Breast epithelium (tissue), 4 donors: ENCODE results near the gene SPAAR. TPM values are rescaled to one million over a fixed set of nuclear protein-coding genes. Genes with fewer than 3 reads are reported as not detected.

Source experiments
- DNase-seq, 2 donors: peaks; one replicate each; pipeline ENCODE4 v3.0.0-alpha.2; 2019; ENCODE audit warnings: low spot score in 2 of 2
- H3K27ac ChIP-seq, 2 donors: fragments of 200-600 bp; sonication (generic) in 1 of 2; one replicate each; pipeline ENCODE4 v1.5.1; 2016 to 2019; ENCODE audit warnings: mild to moderate bottlenecking in 1 of 2
- H3K27me3 ChIP-seq, 2 donors: fragments of 200-600 bp; sonication (generic) in 1 of 2; one replicate each; pipeline versions ENCODE4 v1.5.1 to v1.6.0; 2017 to 2019; ENCODE audit warnings: control low read depth in 1 of 2, mild to moderate bottlenecking in 1 of 2
- H3K36me3 ChIP-seq: fragments of 200-600 bp; one replicate; pipeline ENCODE4 v1.5.1; 2019
- H3K4me1 ChIP-seq, 2 donors: fragments of 200-600 bp; sonication (generic); one replicate each; pipeline ENCODE4 v1.5.1; 2016 to 2019; ENCODE audit warnings: control low read depth in 1 of 2
- H3K4me3 ChIP-seq, 3 donors: fragments of 200-600 bp; sonication (generic); 1 replicate in 2 of 3; 2 replicates in 1 of 3; pipeline ENCODE4 v1.5.1; 2016 to 2019; ENCODE audit warnings: mild to moderate bottlenecking in 3 of 3, moderate library complexity in 2 of 3
- H3K9me3 ChIP-seq, 2 donors: fragments of 200-600 bp; sonication (generic) in 1 of 2; one replicate each; pipeline ENCODE4 v1.5.1; 2016 to 2019; ENCODE audit warnings: control low read depth in 1 of 2
- POLR2A ChIP-seq: fragments of 450-650 bp; IDR thresholded peaks from one replicate; pipeline ENCODE4 v1.6.1; 2016; ENCODE audit warnings: antibody characterized with exemption, mild to moderate bottlenecking, moderate library complexity
- POLR2AphosphoS5 ChIP-seq, 3 donors: sonication (generic); formaldehyde crosslinking; IDR thresholded peaks; one replicate each; pipeline ENCODE4 v1.6.1; 2017; ENCODE audit warnings: antibody characterized with exemption in 3 of 3
- intact Hi-C: fragments of 100-400 bp; cut with DNase I; formaldehyde crosslinking; loops from one replicate; pipeline ENCODE4 v1.15.1; 2023; ENCODE audit warnings: low total_unique reads
- total RNA-seq, 3 donors: library from RNA; depleted of rRNA; stranded (reverse); fragments of >200 nt; gene quantifications; one replicate each; pipeline ENCODE4 v1.1.0, GENCODE V29; 2016
- TF ChIP-seq, protein P1 (sequence below), 3 donors: fragments of 450-650 bp; IDR thresholded peaks; one replicate each; pipeline ENCODE4 v1.5.1; 2016 to 2017; ENCODE audit warnings: antibody characterized with exemption in 3 of 3, mild to moderate bottlenecking in 3 of 3, moderate library complexity in 3 of 3

SPAAR gene
- total RNA-seq, 3 donors from 2014 or later, result 4.8 to 13.4 (median 8.6) TPM

DNA sequence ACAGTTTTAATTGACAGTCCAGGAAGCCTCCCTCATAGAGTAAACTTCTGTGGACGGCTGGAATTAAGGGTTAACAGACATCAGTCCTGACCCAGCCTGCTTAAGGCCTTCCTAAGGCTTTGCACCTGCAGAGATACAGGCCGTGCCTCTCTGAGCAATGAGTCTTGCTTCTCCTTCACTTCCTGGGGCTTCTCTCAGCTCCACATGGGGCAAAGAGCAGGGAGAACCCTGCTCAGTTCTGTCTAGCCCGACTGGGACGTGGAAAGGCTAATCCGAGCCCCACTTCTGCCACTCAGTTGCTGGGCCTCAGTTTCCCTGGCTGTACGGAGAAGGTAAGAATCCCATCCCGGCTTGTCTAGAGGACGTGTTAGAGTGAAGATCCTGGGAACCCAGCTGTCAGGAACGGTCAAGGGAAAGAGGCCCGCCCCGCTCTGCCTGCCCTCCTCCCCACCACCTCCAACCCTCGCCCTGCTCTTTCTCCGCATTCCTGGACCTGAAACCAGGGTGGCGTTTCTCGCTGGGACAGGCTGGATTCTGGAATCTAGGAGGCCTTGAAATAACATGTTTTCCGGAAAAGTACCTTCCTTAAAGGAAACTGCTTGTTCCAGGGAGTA, 6.5 kb downstream of the SPAAR start:
- Histone ChIP-seq H3K27ac (peak overlapping the region; percentile 77 to 90), H3K27me3 (no peaks in the 10 kb centered on the region), H3K4me3 (peak overlapping the region in 1 of 3 donors; percentile 31), H3K4me1 (peaks cover 0 to 5% of the 10 kb centered on the region in 2 donors), H3K36me3 (no peaks in the 10 kb centered on the region), H3K9me3 (no peaks in the 10 kb centered on the region)
- no peak for TF ChIP-seq POLR2A
- TF ChIP-seq POLR2AphosphoS5 (IDR thresholded peaks at IDR 0.05), result no peak
- TF ChIP-seq, protein P1, sequence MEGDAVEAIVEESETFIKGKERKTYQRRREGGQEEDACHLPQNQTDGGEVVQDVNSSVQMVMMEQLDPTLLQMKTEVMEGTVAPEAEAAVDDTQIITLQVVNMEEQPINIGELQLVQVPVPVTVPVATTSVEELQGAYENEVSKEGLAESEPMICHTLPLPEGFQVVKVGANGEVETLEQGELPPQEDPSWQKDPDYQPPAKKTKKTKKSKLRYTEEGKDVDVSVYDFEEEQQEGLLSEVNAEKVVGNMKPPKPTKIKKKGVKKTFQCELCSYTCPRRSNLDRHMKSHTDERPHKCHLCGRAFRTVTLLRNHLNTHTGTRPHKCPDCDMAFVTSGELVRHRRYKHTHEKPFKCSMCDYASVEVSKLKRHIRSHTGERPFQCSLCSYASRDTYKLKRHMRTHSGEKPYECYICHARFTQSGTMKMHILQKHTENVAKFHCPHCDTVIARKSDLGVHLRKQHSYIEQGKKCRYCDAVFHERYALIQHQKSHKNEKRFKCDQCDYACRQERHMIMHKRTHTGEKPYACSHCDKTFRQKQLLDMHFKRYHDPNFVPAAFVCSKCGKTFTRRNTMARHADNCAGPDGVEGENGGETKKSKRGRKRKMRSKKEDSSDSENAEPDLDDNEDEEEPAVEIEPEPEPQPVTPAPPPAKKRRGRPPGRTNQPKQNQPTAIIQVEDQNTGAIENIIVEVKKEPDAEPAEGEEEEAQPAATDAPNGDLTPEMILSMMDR (IDR thresholded peaks at IDR 0.05), result no peak
- intact Hi-C loops, result no loop called here
- peak in 1 of 2 donors; percentile 83 for DNase-seq

DNA sequence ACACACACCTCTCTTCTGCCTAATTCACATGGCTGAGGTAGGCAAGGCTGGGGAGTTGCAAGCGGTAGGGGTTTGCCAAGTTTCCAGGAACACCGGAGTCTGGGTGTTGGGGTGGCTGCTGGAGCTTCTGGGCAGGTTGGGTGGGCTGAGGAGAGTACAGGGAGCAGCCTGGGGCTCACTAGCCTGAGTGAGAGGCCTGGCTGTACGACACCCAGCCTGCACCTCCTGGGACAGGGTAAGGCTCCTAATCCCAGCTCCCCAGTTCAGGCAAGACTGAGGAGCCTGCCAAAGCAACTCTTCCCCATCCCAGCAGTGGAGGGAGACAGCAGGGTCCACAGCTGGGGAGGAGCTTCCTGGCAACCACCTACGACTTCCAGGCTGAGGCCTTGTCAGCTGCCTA, 8.0 kb downstream of the SPAAR start:
- Histone ChIP-seq H3K27me3 (no peaks in the 10 kb centered on the region), H3K36me3 (no peaks in the 10 kb centered on the region), H3K4me3 (no peak overlapping the region), H3K27ac (peak overlapping the region; percentile 77 to 90), H3K9me3 (no peaks in the 10 kb centered on the region), H3K4me1 (peaks cover 0 to 5% of the 10 kb centered on the region in 2 donors)
- TF ChIP-seq POLR2AphosphoS5 (IDR thresholded peaks at IDR 0.05) (no peak), POLR2A (no peak)
- TF ChIP-seq, protein P1 (IDR thresholded peaks at IDR 0.05), result no peak
- DNase-seq, result no peak
- intact Hi-C loops, result no loop called here

DNA sequence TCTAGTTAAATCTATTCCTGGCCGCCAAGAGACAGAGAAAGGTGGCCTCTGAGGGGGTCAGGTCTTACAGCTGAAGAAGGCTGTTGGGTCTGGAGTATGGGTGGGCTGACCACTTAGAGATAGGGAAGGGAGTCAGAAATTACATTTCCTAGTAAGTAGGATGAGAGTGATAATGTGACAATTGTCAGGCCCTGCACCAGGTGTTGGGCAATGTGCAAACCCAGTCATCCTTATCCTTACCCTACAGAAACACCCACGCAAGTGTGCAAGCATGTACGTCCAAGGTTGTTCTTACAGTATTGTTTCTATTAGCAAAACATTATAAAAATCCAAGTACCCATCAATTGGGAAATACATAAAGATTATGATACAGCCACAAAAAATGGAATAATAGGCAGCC, 9.5 kb downstream of the SPAAR start:
- Histone ChIP-seq H3K36me3 (no peaks in the 10 kb centered on the region), H3K4me3 (no peak overlapping the region), H3K9me3 (no peaks in the 10 kb centered on the region), H3K27ac (peak overlapping the region; percentile 15 to 61), H3K27me3 (no peaks in the 10 kb centered on the region), H3K4me1 (peaks cover 7 to 9% of the 10 kb centered on the region in 2 donors)
- no peak for TF ChIP-seq POLR2AphosphoS5 (IDR thresholded peaks at IDR 0.05)
- no peak for TF ChIP-seq POLR2A
- TF ChIP-seq, protein P1 (IDR thresholded peaks at IDR 0.05), result no peak
- intact Hi-C loops, result no loop called here
- no peak for DNase-seq

DNA sequence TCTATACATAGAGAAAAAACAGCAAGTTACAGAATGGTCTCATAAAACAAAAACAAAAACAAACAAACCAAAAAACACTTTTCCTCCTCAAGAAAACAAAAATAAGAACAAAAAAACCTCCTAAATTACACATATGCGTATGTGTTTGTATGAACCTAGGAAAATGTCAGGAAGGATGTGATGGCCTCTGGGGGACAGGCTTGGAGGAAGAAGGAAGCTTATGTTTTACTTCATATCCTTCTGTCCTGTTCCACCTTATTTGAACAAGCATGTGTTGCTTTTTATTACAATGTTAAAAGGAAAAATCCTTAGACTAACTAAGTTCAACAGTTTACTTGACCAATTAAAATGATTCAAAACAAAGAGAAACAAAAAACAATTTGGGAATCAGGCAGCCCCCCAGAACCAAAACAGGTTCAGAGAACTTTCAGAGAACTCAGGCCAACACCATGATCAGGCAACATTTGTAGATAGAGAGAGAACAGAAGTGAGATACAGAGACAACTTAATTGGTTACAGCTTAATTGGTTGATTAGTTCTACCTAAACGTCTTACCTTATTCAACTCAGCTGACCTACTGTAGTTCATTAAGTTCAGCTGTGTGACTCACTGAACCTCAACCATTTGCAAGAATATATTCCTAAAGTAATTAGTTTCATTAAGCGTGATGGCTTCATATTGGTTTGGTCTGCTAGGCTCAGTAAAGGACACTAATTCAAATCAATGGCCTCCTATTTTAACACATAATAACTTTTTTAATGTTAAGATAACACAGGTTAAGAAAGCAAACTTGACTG, 10.1 kb downstream of the SPAAR start:
- Histone ChIP-seq H3K27me3 (no peaks in the 10 kb centered on the region), H3K27ac (peak overlapping the region; percentile 15 to 71), H3K4me3 (no peak overlapping the region), H3K4me1 (peaks cover 9 to 12% of the 10 kb centered on the region in 2 donors), H3K9me3 (no peaks in the 10 kb centered on the region), H3K36me3 (no peaks in the 10 kb centered on the region)
- TF ChIP-seq POLR2A (no peak), POLR2AphosphoS5 (IDR thresholded peaks at IDR 0.05) (no peak)
- TF ChIP-seq, protein P1 (IDR thresholded peaks at IDR 0.05), result no peak
- intact Hi-C loops, result no loop called here
- no peak for DNase-seq

DNA sequence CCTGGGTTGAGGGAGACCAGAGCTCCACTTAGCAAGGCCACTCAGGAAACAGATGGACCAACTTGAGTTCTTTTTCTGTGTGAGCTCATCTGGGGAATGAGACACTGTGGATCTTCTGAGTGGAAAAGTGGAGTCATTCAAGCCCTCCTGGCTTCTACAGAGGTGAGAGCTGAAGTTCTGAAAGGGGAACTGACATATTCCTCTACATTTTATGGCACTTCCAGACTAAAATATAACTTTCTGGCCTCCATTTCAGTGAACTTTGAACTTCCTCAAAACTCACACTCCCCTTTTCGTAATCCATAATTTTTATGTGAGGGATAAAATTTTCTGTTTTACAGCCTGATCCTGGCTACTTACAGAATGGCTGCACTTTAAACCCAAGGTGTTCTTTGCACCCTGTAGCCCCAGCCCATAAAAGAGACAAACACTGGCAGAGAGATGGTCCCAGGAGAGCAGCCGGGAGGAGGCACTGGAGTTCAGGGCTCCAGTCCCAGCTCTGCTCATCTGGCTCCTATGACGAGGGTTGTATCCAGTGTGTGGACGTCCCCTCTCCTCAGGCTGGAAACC, 10.8 kb downstream of the SPAAR start:
- intact Hi-C loops, result no loop called here
- TF ChIP-seq POLR2A (no peak), POLR2AphosphoS5 (IDR thresholded peaks at IDR 0.05) (no peak)
- TF ChIP-seq, protein P1 (IDR thresholded peaks at IDR 0.05), result no peak
- no peaks in the 10 kb centered on the region for H3K27me3 ChIP-seq
- H3K36me3 ChIP-seq, result no peaks in the 10 kb centered on the region
- no peaks in the 10 kb centered on the region for H3K9me3 ChIP-seq
- DNase-seq, result no peak
- H3K27ac ChIP-seq, result peak overlapping the region in 1 of 2 donors; percentile 71
- no peak overlapping the region for H3K4me3 ChIP-seq
- H3K4me1 ChIP-seq, result peaks cover 12 to 13% of the 10 kb centered on the region in 2 donors
